ENCODE measurements around the gene SH3BGR. TPM values are rescaled to one million over a fixed set of nuclear protein-coding genes. Genes with fewer than 3 reads are reported as not detected.

SH3BGR gene
- total RNA-seq, 4 donors from 2014 or later, result 0.75 to 116 (median 4.2) TPM

DNA sequence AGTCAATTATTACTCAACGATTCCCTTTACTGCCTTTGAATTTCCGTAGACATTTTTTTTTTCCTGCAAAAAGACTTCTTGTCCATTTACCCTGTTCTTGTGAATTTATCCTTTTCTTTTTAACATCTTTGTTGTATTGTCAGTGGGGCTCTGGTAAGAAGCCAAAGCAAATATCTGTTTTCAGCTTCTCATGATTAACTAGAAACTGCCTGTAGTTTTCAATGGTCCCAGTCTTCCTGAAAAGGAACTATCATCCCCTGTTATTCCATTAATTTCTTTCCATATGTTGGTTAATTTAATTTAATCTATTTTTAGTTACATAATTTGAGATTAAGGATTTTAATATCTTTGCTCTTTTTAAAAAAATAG lies 28.0 kb downstream of the SH3BGR start:
- no peak for DNase-seq
- no peaks in the 10 kb centered on the region for H3K4me1 ChIP-seq
- H3K4me3 ChIP-seq, result no peak overlapping the region
- H3K27me3 ChIP-seq, result no peaks in the 10 kb centered on the region
- intact Hi-C loops (cut with DNase I), result no loop called here
- no peaks in the 10 kb centered on the region for H3K36me3 ChIP-seq
- TF ChIP-seq, protein P1, sequence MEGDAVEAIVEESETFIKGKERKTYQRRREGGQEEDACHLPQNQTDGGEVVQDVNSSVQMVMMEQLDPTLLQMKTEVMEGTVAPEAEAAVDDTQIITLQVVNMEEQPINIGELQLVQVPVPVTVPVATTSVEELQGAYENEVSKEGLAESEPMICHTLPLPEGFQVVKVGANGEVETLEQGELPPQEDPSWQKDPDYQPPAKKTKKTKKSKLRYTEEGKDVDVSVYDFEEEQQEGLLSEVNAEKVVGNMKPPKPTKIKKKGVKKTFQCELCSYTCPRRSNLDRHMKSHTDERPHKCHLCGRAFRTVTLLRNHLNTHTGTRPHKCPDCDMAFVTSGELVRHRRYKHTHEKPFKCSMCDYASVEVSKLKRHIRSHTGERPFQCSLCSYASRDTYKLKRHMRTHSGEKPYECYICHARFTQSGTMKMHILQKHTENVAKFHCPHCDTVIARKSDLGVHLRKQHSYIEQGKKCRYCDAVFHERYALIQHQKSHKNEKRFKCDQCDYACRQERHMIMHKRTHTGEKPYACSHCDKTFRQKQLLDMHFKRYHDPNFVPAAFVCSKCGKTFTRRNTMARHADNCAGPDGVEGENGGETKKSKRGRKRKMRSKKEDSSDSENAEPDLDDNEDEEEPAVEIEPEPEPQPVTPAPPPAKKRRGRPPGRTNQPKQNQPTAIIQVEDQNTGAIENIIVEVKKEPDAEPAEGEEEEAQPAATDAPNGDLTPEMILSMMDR (IDR thresholded peaks at IDR 0.05), result no peak
- no peak for TF ChIP-seq POLR2A (IDR thresholded peaks at IDR 0.05)
- 26 to 41% methylated on average over 2 of the region's 2 CpGs for WGBS, 2 donors
- no peak overlapping the region for H3K27ac ChIP-seq
- H3K9me3 ChIP-seq, result no peaks in the 10 kb centered on the region

- no peaks in the 10 kb centered on the region for H3K9me3 ChIP-seq
- intact Hi-C loops (cut with DNase I), result no loop called here
- no peak for DNase-seq
- H3K36me3 ChIP-seq, result no peaks in the 10 kb centered on the region
- 74 to 86% methylated on average over 4 of the region's 4 CpGs for WGBS, 2 donors
- no peak overlapping the region for H3K4me3 ChIP-seq
- no peaks in the 10 kb centered on the region for H3K4me1 ChIP-seq
- no peak overlapping the region for H3K27ac ChIP-seq
- H3K27me3 ChIP-seq, result no peaks in the 10 kb centered on the region
- TF ChIP-seq POLR2A (IDR thresholded peaks at IDR 0.05), result no peak
- TF ChIP-seq, protein P1 (IDR thresholded peaks at IDR 0.05), result no peak
Observed at GRCh38 chr21:39480271-39480670, 28.5 kb downstream of the SH3BGR start.

GRCh38 chr21:39481886-39482285 lies 30.1 kb downstream of the SH3BGR start:
- WGBS, 2 donors, result 84 to 87% methylated on average over 3 of the region's 3 CpGs
- no peaks in the 10 kb centered on the region for H3K4me1 ChIP-seq
- intact Hi-C loops (cut with DNase I), result no loop called here

GRCh38 chr21:39483917-39484316 lies 32.1 kb downstream of the SH3BGR start:
- Histone ChIP-seq H3K4me1 (no peaks in the 10 kb centered on the region), H3K36me3 (no peaks in the 10 kb centered on the region), H3K9me3 (no peaks in the 10 kb centered on the region), H3K27me3 (no peaks in the 10 kb centered on the region), H3K27ac (peak overlapping the region in 1 of 4 donors; percentile 29), H3K4me3 (no peak overlapping the region)
- DNase-seq, result no peak
- no peak for TF ChIP-seq POLR2A (IDR thresholded peaks at IDR 0.05)
- TF ChIP-seq, protein P1 (IDR thresholded peaks at IDR 0.05), result no peak
- 62 to 83% methylated on average over 1 of the region's 1 CpG for WGBS, 2 donors
- intact Hi-C loops (cut with DNase I), result no loop called here

More at GRCh38 chr21:39481886-39482285, 30.1 kb downstream of the SH3BGR start:
- H3K36me3 ChIP-seq, result no peaks in the 10 kb centered on the region
- no peaks in the 10 kb centered on the region for H3K27me3 ChIP-seq
- no peak overlapping the region for H3K4me3 ChIP-seq
- TF ChIP-seq POLR2A (IDR thresholded peaks at IDR 0.05), result no peak
- DNase-seq, result no peak
- no peaks in the 10 kb centered on the region for H3K9me3 ChIP-seq
- no peak overlapping the region for H3K27ac ChIP-seq

- no peak for TF ChIP-seq POLR2A (IDR thresholded peaks at IDR 0.05)
- Histone ChIP-seq H3K27me3 (no peaks in the 10 kb centered on the region), H3K27ac (peak overlapping the region in 1 of 4 donors; percentile 29), H3K36me3 (no peaks in the 10 kb centered on the region), H3K4me1 (no peaks in the 10 kb centered on the region), H3K9me3 (no peaks in the 10 kb centered on the region), H3K4me3 (no peak overlapping the region)
- no peak for DNase-seq
- intact Hi-C loops (cut with DNase I), result no loop called here
- 78 to 81% methylated on average over 6 of the region's 6 CpGs for WGBS, 2 donors
Observed at GRCh38 chr21:39484711-39485276, 33.0 kb downstream of the SH3BGR start.

DNA sequence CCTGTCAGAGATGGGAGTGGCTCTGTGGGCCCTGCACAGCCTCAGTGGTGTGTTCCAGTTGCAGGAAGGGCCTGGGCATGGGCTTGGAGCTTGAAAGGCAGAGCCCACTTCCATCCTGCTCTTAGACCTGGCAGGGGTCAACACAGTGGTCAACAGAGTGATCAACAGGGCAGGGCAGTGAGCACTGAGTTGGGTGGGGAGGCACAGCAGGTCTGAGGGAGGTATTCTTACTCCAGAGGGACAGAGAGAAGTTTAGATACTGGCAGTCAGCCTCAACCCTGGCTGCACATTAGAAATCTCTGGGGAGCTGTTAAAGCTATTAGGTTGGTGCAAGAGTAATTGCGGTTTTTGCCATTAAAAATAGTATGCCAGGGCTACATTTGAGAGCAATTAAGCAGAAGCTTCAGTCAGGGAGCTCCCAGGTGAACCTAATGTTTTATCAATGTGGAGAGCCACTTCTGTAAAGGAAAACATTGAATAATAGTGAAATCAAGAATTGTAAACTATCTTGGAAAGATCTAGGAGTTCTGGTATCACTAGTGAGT lies 37.7 kb downstream of the SH3BGR start:
- WGBS, 2 donors, result 67 to 86% methylated on average over 1 of the region's 1 CpG
- Histone ChIP-seq H3K36me3 (no peaks in the 10 kb centered on the region), H3K9me3 (no peaks in the 10 kb centered on the region), H3K4me3 (no peak overlapping the region), H3K27ac (no peak overlapping the region), H3K27me3 (no peaks in the 10 kb centered on the region), H3K4me1 (no peaks in the 10 kb centered on the region)
- no peak for DNase-seq
- intact Hi-C loops (cut with DNase I), result no loop called here
- TF ChIP-seq, protein P1 (IDR thresholded peaks at IDR 0.05), result no peak
- no peak for TF ChIP-seq POLR2A (IDR thresholded peaks at IDR 0.05)

Measured in esophagus squamous epithelium (tissue), 5 donors.